GM19035 (cell line): Measurements from ENCODE around the gene HS6ST2.

ENCODE experiments used
- ATAC-seq: cut with Tn5 transposase; IDR thresholded peaks from one replicate; pipeline ENCODE4 v1.9.1; 2021; ENCODE audit not compliant: unreplicated experiment

HS6ST2 gene

DNA sequence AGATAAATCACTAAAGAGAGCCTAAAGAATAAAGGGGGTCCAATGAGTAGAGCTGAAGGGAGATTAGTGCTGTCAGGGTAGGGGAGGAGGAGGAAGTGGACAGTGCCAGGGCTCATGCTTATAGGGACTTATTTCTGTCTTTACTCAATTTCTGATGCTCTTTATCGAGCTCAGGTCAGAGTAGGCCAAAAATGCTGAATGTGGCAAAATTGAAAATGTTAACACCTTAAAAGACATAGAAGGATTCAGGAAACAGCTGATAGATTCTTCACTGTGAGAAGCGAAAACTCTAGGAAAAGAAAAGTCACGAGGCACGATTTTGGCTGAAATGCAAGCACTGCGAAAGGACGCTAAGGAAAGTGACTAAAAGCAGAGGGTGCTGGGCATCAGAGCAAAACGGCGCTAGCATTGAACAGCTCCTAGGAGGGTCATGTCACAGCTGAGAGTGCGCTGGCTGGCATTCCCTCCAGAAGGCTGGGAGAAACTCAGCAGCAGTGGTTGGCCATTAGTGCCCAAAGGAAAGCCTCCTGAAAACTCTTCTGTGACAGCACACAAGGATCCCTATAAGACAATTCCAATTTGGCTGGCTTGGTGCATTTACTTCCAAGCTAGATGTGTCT is 150.9 kb downstream of the HS6ST2 start:
- ATAC-seq: no peak

DNA sequence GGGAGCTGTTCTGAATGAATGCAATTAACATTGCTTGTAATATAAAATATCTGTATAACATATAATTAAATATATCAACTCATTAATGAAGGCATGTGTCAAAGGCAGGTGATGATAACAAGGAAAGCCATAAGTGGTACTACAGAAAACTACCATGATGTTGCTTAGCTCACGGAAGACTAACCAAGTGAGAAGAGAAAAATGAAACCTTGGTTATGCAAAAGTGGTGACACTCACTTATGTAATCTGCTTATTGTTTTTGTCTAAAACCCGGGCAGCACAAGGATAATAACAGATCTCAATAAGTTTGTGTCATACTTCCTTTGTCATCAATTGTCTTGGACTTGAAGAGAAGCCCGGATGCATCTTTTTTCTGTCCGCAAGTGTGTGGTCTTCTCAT is 156.4 kb downstream of the HS6ST2 start:
- ATAC-seq: no peak

DNA sequence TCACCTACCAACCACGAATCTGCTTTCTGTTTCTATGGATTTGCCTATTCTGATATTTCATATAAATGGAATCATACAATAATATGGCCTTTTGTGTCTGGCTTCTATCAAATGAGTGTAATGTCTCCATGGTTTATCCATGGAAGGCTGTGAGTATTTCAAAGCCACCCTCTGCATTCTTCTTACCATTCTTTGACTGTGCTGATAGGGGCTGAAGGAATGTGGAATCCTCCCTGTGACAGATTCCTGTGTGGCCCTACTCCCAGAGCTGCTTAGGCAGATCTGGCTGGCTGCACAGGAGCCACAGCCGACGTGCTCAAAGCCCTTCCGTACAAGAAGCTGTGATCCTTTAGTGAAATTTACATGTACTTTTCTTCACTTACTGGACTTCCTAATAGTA is 163.2 kb downstream of the HS6ST2 start:
- no peak for ATAC-seq

DNA sequence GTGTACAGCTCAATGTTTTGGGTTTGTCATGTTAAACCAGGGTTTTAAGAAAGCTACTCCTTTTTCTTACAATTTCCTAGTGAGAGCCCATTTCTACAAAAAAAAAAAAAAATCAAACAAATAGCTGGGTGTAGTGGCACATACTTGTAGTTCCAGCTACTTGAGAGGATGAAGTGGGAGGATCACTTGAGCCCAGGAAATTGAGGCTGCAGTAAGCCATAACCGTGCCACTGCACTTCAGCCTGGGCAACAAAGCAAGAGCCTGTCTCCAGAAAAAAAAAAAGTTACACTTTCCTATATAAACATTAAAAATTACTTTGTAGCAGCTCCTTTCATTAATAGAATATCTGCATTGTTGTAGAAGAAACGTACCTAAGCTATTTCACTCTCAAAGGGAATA is 166.7 kb downstream of the HS6ST2 start:
- ATAC-seq: no peak

DNA sequence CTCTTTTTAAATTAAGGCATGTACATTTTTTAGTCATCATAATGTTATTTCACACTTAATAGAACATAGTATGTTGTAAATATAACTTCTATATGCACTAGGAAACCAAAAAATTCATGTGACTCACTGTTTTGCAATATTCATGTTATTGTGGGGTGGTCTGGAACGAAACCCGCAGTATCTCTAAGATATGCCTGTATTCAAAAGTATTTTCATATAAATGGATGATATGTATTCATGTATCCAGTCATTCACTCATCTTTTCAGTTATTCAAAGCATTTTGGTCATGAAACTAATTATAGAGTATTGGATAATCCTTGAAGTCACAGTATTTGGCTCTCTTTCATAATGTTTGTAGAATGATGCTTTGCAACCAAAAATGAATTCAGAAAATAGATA is 168.1 kb downstream of the HS6ST2 start:
- no peak for ATAC-seq

DNA sequence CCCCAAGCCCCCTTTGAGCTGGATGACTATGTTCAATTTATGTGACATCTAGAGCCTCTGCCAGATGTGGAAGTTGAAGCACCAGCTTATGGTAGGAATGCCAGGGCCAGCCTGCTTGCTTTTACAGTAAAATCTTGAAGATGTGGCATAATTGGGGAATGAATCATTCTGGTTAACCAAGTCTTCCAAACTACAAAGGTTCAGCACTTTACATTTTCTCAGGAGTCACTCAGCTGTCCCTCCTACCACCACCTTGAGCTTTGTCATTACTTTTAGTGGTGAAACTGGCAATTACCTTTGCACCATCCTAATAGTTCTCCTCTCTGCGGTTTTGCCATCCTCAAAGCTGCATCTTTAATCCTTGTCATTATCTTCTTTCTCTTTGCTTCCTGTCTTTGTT is 172.2 kb downstream of the HS6ST2 start:
- no peak for ATAC-seq

DNA sequence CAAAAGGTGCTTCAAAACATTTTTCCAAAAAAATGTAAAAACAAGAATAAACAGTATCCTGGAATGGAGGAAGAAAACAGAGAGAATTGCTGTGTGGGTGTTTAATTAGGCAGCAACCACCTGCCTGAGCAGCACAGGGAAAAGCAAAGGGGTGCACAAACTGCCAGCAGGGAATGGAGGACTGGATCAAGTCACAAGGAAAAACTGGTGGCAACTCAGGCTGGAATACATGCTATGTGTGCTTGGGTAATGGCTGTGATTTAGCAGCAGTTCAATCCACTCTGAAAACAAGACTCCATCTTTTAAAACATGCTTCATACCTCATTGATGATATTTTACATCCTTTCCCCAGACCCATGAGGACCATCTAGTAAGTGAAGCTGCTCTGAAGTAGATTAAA is 179.5 kb downstream of the HS6ST2 start:
- ATAC-seq: no peak

DNA sequence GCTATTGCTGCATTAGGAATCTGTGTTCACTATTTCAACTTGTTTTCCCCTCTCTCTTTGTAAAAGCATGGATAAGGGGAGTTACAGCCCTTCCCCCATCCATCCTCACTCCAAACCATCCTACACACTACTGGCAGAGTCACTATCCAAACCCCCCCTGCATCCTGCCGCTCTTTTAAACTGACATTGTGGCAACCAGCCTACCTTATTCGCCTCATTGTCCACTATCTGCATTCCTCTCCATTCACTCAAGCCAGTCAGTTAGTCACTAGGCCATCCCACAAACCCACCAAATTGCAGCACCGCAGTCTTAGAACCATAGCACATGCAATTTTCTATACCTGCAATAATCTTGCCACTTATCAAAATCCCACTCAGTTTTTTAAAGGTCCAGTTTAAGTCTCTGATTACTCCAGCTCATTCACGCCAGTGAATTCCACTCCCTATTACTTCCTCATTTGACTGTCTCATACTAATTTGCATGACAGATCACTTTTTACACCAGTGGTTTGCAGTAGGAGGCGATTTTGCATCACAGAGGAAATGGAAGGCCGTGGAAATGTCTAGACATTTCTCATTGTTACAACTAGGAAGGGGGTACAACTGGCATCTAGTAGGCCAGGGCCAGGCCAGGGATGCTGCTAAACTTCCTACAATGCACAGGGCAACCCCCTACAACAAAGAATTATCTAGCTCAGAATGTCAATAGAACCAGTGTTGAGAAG is 181.8 kb downstream of the HS6ST2 start:
- ATAC-seq: no peak

DNA sequence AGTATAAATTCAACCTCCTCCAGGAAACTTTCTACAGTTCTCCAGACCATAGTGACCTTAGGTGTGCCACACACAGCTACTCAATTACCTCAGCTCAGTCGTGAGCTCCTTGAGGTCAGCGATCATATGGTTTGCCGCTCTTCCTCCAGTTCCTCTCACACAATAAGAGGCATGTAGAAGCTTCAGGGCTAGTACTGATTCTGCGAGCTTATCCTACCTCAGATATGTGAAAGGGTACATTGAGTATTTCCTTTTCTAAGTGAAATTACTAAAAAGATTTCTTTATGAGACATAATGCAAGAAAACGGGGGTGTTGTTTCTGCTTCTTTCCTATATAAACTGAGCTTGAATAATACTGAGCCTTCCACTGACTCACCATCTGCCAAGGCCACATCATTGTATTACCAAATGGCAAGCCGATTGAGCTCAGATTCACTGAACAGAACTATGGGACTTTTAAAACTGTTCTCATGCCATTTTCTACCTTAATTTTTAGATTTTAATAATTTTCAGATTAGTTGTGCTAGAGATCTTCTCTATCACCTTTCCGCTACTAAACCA is 183.1 kb downstream of the HS6ST2 start:
- no peak for ATAC-seq

DNA sequence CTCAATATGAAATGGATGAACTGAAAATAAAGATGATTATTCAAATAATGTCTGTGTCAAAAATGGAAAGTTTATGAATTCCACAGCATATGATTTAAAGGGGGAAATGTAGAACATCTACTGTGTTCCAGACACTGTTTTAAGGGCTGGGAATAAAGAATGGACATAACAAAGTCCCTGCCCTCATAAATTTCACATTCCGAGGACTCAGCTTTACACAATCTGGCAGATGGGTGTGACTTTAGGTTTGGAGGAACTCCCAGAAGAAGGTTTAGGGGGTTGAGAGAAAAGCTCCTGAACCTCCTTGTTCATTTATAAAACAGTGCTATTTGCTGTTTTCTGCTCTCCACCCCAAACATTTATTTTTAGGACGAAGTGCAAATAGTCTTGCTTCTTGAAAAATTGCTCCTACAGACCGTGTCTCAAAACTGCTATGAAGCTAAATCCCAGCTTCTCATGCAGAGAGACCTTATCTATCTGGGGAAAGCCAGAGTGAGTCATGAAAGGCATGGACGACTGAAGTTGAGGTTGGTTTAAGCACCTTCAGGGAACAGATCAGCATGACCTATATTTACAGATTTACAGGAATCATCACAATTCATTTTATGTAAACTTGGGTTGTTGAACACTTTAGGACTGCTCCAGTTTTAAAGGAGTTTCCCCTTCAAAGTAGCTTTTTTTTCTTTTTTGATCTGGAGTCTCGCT is 184.3 kb downstream of the HS6ST2 start:
- ATAC-seq: no peak

DNA sequence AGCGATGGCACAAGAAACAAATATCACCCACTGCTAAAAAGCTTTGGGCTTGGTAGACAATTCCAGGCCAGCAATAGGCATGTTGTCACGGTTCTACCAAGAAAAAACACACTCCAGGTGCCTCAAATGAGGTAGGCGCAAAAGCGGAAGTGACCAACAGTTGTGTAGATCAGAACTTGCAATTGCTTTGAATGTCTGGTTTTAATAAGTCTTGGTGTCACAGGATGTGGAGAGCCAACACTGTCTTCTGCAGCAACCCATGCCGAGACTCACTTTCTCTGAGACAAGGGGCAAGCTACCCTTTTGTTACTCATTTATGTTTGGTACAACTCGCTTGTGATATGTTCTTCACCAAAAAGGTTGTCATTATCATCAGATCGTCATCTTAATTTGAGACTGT is 188.8 kb downstream of the HS6ST2 start:
- ATAC-seq: no peak

DNA sequence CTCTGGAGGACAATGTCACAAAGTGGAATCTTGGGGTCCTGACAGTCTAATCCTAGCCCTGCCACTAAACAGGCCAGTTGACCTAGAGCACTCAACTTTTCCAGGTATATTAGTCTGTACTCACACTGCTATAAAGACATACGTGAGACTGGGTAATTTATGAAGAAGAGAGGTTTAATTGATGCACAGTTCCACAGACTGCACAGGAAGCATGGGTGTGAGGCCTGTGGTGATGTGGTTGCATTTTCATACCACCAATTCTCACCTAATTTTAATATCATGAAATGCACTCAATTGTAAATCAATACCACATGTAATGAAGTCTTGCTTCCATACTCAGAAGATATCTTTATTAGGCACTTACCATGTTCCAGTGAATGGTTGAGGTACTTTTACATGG is 192.0 kb downstream of the HS6ST2 start:
- no peak for ATAC-seq

DNA sequence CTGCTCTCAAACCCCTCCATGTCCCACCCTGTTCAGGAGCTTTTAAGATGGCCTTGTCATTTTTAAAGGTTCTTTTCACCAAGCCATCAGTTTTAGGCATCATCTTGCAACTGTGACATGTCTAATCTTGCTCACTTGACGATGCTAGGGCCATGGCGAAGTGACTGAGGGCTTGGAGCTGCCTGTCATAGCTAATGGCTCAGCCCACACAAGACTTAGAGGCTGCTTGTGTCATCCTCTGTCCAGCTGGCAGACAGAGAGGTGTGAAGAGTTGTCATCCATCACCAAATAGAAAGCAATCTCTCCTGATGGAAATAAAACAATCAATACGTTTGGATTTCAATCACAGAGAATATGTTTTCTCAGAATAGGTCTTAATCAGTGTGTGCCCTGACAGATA is 194.9 kb downstream of the HS6ST2 start:
- no peak for ATAC-seq

DNA sequence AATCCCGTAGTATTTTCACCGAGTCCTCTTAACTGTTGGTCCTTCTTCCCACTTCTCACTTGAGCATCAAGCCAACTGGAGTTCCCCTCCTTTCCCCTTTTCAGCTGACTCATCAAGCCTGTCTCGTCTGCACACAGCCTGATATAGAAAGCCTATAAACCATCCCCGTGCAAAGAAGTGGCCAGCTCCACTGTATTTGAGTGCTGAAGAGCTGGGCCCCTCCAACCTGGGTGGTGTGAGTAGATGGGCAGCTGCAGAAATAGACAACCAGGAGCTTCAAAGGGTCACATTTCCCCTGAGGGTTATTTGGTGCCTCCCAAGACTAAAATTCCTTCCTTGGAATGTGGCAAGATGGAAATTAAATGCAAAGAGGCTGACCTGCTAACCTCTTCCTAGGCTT is 199.7 kb downstream of the HS6ST2 start:
- ATAC-seq: no peak

DNA sequence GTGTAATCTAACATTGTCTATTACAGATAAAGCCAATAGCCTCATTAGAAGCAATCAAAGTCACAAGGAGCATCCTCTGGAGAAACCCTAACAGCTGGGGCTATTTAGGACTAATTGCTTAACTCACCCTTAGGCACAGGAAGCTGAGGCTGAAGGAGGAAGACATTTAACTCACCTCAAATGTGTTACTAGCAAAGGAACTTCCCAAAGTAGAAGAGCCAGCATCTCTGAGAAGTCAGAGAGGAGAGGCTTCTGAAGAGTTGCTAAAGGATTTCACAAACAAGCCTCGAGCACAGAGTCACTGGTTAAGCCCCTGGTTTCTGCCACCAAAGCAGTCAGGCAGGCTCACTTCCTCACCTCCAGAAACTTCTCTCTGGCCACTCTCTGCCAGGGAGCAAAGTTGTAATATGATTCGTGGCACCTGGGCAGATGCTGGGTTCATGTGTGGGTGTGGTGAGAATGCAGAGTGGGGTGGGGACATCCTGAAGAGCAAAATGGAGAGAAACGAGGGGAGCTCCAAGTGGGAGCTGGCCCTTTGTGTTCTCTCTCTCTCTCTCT is 201.3 kb downstream of the HS6ST2 start:
- no peak for ATAC-seq

DNA sequence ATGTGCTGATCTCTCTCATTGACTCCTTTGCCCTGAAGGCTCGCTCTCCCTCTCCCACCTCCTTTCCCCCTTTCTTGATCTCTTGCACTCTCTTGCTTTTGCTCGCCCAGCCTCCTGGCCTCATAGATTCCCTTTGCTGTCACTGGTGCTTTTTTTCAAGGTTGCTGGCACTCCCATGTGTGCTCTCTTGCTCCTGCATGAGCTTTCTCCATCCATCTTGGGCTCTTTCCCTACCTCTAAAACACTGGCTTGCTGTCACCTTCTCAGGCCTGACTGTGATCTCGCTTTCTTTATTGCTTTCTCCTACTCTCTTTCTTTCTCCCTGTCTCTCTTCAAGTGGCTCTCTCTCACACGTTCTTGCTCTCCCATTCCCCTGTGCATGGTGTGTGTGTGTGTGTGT is 202.0 kb downstream of the HS6ST2 start:
- no peak for ATAC-seq

DNA sequence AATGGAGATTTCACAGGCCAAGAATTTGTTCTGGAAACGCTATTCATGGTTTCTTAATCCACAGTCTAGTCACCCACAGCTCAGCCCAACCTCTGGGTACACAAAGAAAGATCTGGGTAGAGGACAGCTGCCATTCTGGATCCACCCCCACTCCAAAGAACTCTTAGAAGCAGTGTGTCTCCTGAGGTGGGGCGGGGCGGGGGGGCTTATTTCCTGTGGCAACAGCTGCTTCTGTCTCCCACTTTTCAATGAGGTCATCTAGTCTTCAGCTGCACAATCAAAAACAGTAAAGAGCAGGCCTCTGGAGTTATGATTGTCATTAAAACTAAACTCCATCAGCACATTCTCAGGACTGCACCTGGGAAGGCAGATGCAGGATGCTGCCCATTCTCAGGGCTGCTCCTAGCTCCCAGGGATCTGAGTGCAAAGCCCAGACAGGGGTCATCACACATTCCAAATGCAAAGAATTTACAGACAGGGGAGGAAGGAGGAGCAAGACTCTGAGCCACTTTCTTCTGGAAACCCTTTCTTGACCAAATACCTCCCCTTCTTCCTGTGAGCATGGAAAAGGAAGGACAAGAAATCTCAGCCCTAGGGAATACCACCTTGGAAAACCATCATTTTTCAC is 207.3 kb downstream of the HS6ST2 start:
- ATAC-seq: no peak

DNA sequence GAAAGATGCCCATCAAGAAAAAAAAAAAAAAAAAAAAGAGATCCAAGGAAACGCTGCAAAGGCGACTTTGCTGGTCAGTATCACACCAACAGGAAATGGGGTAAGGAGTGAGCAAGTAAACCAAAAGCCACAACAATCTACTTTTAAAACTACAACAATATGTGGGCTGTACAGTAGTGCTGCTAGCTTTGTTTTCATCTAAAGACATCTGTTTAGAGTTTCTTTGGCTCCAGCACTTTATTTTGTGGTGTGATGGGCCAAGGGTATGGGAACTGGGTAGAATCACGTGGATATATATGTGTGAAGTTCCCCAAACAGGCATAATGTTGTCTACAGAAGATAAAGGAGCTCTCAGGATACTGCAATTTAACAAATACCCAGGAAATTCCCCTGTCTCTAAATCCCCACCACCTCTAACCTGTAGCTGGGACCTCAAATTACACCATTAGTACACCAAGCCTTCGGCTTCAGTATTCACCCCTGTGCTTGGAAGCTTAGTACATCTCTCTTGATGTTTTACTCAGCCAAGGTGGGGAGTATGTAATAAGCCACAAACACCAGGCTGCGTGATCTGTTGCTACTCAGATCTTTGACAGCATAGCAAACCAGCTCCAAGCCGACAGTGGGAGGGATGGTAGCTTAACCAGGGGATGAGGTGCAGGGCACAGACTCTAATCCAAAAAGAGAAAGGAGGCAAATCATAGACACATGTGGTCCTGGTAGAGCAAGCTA is 207.9 kb downstream of the HS6ST2 start:
- ATAC-seq: no peak

DNA sequence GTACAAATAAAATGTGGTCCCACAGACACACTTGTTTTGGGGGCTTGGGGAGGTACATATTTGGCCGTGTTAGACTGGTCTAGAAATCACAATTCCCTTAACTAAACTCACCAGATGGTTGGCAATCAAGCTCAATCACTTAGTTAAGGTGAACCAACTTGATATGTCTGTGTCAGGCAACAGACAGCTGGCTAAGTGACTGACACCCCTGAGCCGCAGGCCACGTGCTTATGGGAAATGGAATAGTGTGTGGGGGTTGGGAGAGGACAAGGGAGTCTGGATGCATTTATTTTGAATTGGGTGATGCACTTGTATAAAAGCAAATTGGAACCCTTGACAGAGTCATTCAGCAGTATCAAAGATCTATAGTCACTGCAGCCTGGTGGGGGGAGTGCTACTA is 209.0 kb downstream of the HS6ST2 start:
- no peak for ATAC-seq

DNA sequence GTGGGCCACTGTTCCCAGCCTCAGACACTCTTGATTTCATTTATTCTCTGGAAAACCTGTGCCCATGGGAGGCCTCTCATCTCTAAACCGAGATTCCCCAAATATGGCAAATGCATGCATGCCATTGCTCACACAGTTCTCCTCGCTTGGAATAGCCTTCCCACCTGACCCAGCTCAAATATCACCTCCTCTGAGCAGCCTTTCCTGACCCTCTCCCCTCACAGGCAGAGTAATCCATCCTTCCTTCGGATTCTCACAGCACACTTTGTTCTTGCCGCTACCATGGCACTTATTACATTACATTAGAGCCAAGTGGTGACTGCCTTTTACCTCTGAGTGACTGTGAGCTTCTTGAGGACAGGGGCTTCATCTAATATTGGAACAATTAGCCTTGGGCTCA is 209.5 kb downstream of the HS6ST2 start:
- ATAC-seq: no peak

DNA sequence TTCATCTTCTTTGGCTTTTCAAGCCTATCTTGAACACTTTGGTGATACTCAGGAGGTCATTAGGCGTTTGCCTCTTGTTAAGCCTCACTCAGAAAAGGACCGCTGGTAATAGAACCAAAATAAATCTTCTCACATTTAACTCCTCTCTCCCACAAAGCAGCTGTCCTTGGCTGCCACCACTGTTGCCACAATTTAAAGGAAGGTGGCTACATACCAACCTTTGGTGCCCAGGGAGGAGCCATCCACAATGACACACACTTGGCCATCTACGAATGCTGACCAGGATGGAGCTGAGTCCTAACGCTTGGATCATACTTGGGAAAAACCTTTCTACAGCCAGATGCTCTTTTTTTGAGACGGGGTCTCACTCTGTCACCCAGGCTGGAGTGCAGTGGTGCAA is 210.2 kb downstream of the HS6ST2 start:
- no peak for ATAC-seq
